ENCODE data around the gene COL15A1. TPM values are rescaled to one million over a fixed set of nuclear protein-coding genes. Genes with fewer than 3 reads are reported as not detected.

Gene COL15A1
- total and polyA plus RNA-seq, 2 of the 13 experiments (the other 11 are each of a cell fraction or from before 2014, with no cell fraction given): not detected

- no peaks in the 10 kb centered on the region for H3K9me3 ChIP-seq (ENCODE audit: low read length)
- no peaks in the 10 kb centered on the region for H3K79me2 ChIP-seq (ENCODE audit: insufficient read depth, low read length)
- FAIRE-seq (no peak), DNase-seq (ENCODE audit: low spot score) (no peak), ATAC-seq (no peak)
- H3K4me3 ChIP-seq (replicated peaks in 1 of 3; ENCODE audit: insufficient read depth in 1 of 3, low read depth in 2 of 3, low read length in 3 of 3): no peak overlapping the region
- 26% methylated on average over 7 of the region's 8 CpGs for WGBS (ENCODE audit: low lambda C conversion rate)
- H3K27ac ChIP-seq (ENCODE audit: extremely low read length, insufficient read depth, low read length): no peak overlapping the region
- no peak overlapping the region for H3K4me2 ChIP-seq (ENCODE audit: low read depth, low read length)
- H3K9ac ChIP-seq (ENCODE audit: insufficient read depth, low read depth, low read length): no peak overlapping the region
- in situ Hi-C loops (cut with HindIII; ENCODE audit: extremely low pct_ligation_motif_present, low pct_unique_long_range_greater_than_20kb): no loop called here
- intact Hi-C loops (cut with micrococcal nuclease; ENCODE audit: unreplicated experiment): no loop called here
- no peaks in the 10 kb centered on the region for H3K4me1 ChIP-seq (ENCODE audit: insufficient read depth, low read length)
- BruUV-seq (replicated peaks): no TSS peak
- peaks cover 0 to 18% of the 10 kb centered on the region in 2 experiments; a peak in 2 of 5 replicates for H3K27me3 ChIP-seq (ENCODE audit: control insufficient read depth in 1 of 2, insufficient read depth in 2 of 2, low read length in 2 of 2)
- no peaks in the 10 kb centered on the region for H3K36me3 ChIP-seq (replicated peaks in 1 of 2; ENCODE audit: control insufficient read depth in 1 of 2, insufficient read depth in 2 of 2, low read length in 2 of 2)
- H4K20me1 ChIP-seq (ENCODE audit: insufficient read depth, low read length): no peaks in the 10 kb centered on the region
- POLR2A ChIA-PET: no interaction called here
- H2AFZ ChIP-seq (ENCODE audit: low read length): no peak overlapping the region
- no peak for TF ChIP-seq DMAP1 (CRISPR knock-in tag; IDR thresholded peaks at IDR 0.05)
- no peak for TF ChIP-seq ZNF800 (CRISPR knock-in tag; IDR thresholded peaks at IDR 0.05)
- TF ChIP-seq, protein P1, sequence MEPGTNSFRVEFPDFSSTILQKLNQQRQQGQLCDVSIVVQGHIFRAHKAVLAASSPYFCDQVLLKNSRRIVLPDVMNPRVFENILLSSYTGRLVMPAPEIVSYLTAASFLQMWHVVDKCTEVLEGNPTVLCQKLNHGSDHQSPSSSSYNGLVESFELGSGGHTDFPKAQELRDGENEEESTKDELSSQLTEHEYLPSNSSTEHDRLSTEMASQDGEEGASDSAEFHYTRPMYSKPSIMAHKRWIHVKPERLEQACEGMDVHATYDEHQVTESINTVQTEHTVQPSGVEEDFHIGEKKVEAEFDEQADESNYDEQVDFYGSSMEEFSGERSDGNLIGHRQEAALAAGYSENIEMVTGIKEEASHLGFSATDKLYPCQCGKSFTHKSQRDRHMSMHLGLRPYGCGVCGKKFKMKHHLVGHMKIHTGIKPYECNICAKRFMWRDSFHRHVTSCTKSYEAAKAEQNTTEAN (CRISPR knock-in tag; conservative IDR thresholded peaks at IDR 0.05): no peak
- TF ChIP-seq ZNF687 (CRISPR knock-in tag; IDR thresholded peaks at IDR 0.05): no peak
- CTCF ChIA-PET (ENCODE audit: low intra/inter-chr PET ratio, low total read pairs): no interaction called here
Measured at GRCh38 chr9:98990181-98990870, 46.6 kb downstream of the COL15A1 start.
